HG02798 (cell line): ENCODE results near the gene SLC39A11.

Source experiments
- ATAC-seq: cut with Tn5 transposase; IDR thresholded peaks from one replicate; pipeline ENCODE4 v1.9.1; 2021; ENCODE audit warnings: mild to moderate bottlenecking; ENCODE audit not compliant: unreplicated experiment, poor library complexity

Gene SLC39A11

DNA sequence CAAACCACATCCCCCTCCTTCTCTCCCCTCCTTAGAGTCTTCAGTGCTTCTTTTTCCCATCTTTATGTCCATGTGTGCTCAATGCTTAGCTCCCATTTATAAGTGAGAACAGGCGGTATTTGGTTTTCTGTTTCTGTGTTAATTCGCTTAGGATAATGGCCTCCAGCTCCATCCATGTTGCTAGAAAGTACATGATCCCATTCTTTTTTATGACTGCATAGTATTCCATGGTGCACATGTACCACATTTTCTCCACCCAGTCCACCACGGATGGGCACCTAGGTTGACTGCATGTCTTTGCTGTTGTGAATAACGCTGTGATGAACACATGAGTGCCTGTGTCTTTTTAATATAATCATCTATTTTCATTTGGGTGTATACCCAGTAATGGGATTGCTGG is 44.3 kb downstream of the SLC39A11 start:
- ATAC-seq, result no peak

DNA sequence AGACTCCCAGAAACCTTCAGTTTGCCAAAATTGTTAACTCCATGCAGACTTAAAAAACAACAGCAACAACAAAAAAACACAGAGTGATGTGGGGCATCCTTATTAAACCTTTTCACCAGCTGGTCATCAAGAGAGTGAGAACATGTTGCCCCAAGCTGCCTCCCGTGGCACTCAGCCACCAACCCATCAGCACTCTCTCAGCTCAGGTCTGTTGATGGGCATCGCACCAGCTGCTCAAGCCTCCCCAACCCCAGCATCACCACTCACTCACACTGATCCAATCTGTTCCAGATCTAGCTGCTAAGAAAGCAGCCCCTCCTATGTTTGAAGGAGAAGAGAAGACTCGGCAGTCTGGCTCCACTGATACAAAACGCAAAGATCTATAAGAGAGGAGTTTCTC is 46.8 kb downstream of the SLC39A11 start:
- no peak for ATAC-seq

DNA sequence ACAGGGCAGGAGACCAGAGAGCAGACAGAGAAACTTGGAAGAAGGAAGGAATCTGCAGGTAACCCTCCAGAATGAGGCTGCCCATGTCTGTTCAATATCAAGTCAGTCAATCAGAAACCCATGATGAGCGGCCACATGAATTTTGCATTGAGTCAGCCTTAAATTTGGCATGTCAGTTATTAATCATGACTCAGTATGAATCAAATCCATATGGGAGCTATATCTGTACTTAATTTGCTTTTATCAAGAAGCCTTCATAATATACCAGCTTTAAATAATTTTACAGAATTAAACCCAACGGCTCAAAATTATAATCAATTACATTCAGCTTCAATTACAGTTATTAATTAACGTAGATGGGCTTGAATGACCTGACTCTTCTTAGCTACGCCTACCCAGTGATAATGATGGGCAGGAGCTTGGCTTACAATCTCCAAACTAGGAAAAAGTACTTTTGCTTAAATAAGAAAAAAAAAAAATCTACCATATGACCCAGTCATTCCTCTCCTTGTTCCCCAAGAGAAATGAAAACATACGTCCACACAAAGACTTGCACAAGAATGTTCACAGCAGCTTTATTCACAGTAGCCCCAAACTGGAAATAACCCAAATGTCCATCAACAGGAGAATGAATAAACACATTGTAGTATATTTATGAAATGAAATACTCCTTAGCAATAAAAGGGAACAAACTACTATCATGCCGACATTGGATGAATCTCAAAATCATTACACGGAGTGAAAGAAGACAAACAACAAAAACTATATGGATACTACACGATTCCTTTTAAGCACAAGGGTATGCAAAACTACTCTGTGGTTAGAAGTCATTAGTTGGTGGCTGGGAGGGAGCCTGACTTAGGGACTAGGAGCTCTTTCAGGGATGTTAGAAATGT is 48.6 kb downstream of the SLC39A11 start:
- no peak for ATAC-seq

DNA sequence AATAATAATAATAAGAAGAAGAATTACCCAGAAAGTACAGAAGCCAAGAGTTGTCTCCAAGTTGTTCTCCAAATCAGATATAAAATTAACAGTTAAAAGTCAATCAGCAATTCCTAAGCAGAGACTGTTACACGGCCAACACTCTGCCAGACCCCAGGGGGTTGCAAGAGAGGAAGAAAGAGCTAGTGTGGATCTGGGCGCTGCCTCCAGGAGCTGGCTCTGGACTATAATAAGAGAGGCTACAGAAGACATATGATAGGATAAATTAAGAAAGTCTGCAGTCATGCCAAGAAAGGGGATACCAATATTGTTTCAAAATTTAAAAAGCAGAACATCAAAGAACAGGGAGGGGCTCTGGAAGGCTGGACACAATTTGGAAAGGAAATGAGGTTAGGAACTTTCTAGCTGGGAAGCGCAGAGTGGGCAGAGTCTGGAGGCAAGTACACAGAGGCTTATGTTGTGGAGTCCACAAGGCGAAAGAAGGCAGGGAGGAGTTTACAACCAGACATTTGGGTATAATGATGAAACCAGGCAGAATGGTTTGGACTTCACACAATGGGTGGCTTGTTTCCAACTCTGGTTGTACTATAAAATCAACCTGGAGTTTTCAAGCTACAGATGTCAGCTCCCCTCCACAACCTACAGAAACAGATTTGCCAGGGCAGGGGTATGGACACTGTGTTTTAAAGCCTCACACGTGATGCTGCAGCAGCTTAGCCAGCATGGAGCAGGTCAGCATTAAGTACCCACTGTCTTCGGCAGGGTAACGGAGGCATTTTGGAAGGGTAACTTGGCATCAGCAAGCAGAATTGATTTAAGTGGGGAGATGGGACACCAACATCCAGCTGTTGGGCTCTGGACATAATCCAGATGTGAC is 49.4 kb downstream of the SLC39A11 start:
- no peak for ATAC-seq

DNA sequence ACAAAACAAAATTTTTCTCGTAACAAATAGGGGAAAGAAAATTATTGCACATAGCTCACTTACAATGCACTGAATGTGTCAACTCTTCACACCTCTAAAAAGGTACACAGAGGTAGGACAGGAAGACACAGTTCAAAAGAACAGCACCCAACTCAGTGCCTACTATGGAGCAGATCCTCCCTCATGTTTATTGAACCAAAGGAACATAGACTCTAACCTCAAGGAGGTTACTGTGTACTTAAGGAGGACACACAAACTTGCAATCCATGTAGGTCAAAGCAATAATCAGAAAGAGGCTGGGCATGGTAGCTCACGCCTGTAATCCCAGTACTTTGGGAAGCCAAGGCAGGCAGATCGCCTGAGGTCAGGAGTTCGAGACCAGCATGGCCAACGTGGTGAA is 50.3 kb downstream of the SLC39A11 start:
- ATAC-seq, result no peak

DNA sequence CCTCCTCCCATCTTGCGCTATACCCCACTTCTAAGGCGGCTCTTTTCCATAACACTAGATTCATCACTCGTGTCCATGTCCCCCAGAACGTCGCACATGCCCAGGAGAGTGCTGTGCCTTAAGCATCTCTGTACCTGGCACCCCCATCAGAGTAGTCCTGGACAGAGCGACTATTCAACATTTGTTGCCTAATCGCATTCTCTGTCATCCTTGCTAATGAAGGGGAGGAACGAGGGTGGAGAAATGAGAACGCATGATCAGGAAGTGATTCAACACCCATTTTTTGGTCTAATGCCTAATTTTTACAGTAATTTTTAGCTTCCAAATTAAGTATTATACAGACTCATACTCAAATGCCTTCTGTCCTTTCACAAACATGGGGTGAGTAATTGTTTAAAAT is 53.2 kb downstream of the SLC39A11 start:
- no peak for ATAC-seq

DNA sequence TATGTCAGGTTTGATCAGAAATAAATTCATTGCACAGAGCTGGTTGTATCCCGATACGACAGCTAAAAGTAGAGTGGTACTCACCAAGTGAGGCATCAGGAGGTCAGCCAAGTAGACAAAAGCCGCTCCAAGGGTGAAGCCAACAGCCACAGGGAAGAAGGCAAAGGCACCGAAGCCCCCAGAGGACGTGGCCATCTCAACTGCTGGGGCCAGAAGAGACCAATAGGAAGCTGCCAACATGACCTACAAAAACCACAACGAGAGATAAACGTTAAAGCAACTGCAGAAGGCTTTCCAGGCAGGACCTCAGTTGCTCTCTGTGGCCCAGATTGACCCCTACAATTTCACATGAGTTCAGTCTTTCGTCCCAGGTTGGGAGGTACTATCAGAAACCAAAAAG is 61.0 kb downstream of the SLC39A11 start:
- ATAC-seq, result no peak

DNA sequence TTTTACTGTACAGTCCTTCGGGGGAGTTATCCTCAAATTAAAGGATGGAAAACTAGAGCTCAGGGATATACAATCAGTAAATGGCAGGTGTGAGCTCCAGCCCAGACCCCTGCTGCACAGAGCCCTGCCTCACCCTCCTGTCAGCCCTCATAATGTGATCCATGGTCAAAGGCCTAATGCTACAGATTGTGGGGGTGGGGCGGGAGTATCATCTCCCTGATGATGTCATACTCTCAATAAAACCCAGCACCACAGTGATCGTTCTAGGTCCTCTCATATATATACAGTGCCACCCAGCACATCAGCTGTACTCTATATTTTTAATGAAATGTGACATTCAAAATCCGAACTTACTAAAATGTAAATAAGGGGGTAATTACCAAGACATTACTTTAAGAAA is 61.5 kb downstream of the SLC39A11 start:
- no peak for ATAC-seq

DNA sequence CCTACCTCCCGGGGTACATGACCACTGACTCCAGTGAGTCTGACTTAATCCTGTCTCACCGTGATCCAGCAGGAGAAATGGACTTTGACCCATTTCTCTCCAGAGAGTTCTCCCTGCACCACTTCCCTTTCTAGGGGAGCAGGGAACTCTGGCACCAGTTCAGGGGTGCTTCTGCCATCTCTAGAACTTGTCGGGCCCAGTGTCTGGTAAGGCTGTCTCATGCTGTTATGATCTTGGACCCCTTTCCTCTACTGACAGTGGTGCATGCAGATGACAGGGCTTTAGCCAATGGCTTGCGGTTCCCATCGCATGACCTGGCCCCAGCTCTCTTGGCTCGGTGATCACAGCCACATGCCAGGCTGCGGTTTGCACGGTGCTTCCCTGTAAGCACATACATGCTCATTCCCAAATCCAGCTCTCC is 62.0 kb downstream of the SLC39A11 start:
- no peak for ATAC-seq

DNA sequence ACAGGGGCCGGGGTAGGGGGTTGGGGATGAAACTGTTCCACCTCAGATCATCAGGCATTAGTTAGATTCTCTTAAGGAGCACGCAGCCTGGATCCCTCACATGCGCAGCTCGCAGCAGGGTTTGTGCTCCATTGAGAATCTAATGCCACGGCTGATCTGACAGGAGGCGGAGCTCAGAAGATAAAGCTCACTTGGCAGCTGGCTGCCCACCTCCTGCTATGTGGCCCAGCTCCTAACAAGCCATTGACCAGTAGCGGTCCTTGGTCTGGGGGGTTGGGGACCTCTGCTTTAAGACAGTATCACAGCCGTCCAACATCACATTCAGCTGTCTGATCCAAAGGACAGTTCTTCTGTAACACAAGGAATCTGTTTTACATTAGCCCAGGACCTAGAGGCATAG is 62.5 kb downstream of the SLC39A11 start:
- ATAC-seq, result no peak

DNA sequence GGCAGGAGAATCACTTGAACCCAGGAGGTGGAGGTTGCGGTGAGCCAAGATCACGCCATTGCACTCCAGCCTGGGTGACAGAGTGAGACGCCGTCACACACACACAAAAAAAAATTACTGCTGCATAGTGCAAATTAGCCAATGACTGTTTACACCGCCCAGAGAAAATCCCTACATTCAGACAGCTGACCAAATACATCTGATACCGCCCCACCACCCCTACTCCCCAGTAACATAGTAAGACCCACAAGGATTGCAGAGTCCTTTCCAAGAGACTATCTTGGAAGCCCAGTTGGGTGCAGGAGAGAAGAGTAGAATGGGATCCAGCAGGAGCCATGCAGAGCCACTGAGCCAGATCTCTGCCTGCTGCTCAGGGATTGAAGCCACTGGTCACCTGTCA is 63.5 kb downstream of the SLC39A11 start:
- no peak for ATAC-seq

DNA sequence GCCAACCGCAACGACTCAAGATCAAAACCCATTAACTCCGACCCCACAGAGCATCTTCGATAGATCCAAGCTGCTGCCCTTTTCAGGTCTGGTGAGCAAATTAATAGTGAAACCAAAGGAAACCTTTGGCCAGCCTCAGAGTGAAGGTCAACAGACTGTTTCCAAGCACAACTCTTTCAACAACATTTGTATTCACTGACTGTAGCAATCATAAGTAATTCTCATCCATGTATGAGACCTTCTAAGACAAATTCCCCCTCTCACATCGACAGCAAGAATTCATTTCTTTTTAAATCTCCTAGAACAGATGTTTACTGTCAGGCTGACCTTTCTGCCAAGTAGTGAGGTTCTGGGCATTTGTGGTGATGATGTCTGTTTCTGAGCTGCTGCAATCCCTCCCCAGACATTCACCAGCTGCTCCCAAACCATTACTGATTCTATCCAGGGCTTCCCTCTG is 64.2 kb downstream of the SLC39A11 start:
- ATAC-seq, result no peak

DNA sequence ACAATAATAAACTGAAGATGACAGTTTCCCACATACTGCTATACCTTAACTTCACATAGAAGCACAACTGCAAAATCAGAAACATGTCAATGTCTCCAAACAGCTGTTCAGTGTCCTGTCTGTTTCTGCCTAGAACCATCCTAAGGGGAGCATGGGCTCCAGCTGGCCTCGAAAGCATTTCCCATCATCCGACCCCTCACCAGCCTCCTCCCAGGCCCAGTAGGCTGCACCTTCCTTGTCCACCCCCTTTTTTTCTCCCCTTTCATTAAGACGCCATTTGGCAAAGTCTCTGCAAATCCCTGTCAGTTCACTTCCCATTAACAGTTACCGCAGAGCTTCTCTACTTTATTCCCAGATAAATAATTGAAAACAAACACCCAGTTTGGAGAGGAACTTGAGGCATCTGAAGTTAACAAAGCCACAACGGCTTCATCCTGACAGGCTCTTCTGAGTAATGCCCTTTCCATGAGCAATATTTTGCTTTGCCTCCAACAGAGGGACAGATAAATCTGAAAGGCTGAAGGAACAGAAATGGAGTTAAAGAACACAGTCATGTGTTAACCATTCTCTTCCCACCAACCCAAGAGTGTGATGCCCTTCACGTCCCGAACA is 65.3 kb downstream of the SLC39A11 start:
- no peak for ATAC-seq

DNA sequence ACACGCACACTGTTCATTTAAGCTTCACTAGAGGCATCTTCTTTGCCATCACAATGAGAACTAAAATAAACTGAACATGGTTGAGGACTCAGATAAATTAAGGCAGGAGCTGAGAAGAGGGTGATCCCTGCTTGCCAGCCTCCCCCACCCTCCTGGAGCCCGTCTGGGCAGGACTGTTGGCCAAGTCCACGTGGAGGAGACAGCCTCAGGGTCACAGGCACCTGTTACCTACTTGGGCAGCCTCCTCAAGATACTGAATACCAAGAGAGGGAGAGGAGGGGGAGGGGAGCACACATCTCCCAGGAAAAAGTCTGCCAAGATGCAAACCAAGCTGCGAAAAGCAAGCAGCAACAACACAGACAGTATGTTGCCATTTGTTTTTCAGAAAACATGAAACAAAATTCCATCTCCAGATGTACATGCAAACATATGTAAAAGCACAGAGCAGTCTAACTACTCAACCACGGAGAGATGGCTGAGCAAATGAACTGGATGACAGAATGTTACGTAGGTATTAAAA is 67.4 kb downstream of the SLC39A11 start:
- ATAC-seq, result no peak

DNA sequence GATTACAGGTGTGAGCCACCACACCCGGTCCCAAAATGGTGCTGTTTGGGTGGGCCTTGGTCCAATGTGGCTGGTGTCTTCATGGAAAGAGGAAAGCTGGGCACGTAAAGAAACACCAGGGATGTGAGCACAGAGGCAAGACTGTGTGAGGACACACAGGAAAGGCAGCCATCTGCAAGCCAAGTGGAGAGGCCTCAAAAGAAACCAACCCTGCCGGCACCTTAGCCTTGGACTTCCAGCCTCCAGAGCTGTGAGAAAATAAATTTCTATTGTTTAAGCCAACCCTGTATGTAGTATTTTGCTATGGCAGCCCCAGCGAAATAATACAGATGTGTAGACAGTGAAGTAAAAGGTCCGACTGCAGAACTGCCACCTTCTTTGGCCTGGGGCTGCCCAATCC is 68.7 kb downstream of the SLC39A11 start:
- ATAC-seq, result no peak

DNA sequence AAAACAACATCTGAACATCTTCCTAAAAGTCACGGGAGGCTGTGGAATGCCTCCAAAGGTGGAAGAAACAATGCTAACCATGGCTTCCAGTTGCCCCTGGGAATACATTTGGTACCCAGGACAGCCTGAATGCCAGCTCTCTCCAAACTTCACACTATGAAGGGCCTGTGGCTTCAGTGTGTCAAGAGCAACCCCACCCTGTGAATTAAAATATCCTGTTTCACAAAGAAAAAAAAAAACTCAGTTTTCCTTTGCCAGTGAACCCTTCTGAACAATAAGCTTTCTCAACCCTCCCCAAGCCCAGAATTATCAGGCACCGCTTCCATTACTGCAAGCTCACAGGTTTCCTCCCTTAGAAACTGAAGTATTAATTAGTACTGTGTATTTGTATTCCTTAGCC is 69.8 kb downstream of the SLC39A11 start:
- ATAC-seq, result no peak

DNA sequence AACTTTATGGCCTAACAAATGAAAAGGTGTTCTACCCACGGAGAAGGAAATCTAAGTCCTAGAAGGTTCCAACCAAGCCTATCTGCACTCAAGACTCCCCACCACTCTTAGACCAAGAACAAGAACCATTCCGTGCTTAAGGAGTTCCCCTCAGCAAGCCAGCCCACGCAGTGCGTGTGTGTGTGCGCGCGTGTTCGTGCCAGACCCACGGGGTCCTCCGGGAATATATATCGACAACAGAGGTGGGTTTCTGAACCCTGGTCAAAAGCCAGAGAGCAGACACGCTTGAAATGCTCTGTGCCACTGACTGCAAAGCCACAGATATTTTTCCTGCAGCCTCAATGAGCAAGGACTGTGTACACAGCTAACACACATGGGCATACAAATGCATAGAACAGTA is 70.7 kb downstream of the SLC39A11 start:
- ATAC-seq, result no peak

DNA sequence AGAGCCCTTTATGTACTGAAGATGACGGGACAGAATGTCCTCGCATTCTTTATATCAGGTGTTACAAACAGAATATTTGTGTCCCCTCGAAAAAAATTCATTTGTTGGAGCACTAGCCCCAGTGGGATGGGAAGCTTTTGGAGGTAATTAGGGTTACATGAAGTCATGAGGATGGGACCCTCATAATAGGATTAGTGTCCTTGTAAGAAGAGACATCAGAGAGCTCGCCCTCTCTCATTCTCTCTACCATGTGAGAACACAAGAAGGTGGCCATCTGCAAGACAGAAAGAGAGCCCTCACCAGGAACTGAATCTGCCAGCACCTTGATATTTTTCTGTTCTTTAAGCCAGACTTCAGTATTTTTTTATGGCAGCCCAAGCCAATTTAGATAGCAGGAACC is 72.4 kb downstream of the SLC39A11 start:
- no peak for ATAC-seq

DNA sequence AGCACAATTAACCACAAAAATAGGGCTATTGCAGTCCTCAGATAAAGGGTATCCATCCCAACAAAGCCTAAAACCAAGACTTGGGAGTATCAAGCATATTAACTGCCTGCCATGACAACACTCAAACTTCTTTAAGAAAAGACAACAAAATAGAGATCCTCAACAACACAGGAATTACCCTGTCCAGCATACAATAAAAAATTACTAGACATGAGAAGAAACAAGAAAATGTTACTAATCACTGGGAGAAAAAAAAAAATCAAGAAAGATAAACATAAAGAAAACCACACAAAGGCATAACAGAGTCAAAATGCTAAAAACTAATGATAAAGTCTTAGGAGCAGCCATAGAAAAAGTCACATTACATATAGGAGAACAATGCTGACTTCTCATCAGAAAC is 73.9 kb downstream of the SLC39A11 start:
- no peak for ATAC-seq

DNA sequence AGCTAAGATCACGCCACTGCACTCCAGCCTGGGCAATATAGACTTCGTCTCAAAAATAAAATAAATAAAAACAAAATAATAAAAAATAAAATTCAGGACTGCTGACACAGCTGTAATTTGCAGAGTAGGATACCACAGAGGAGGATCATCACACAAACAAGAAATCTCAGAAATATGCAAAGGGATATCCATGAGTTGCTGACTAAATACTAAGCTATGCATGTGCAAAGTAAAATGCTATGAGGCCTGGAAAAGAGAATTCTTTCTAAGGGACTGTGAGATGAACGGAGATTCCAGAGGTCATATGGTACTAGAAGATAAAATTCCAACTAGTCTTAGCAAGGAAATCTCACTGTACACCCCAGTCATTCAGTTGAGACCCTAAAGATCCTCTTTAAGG is 74.8 kb downstream of the SLC39A11 start:
- ATAC-seq, result no peak
